CD4-positive, alpha-beta T cell treated with Interleukin-4 for 1 hour (primary cell): Measurements from ENCODE around the gene XPC.
"Not testable (repeated sequence)": the region's sequence is repeated elsewhere in the genome, so short reads cannot be mapped to it uniquely, and the experiment has no call there.

Experiments
- DNase-seq, 2 donors: peaks; one replicate each; pipeline ENCODE4 v3.0.0-alpha.2; 2020 to 2022

XPC gene

DNA sequence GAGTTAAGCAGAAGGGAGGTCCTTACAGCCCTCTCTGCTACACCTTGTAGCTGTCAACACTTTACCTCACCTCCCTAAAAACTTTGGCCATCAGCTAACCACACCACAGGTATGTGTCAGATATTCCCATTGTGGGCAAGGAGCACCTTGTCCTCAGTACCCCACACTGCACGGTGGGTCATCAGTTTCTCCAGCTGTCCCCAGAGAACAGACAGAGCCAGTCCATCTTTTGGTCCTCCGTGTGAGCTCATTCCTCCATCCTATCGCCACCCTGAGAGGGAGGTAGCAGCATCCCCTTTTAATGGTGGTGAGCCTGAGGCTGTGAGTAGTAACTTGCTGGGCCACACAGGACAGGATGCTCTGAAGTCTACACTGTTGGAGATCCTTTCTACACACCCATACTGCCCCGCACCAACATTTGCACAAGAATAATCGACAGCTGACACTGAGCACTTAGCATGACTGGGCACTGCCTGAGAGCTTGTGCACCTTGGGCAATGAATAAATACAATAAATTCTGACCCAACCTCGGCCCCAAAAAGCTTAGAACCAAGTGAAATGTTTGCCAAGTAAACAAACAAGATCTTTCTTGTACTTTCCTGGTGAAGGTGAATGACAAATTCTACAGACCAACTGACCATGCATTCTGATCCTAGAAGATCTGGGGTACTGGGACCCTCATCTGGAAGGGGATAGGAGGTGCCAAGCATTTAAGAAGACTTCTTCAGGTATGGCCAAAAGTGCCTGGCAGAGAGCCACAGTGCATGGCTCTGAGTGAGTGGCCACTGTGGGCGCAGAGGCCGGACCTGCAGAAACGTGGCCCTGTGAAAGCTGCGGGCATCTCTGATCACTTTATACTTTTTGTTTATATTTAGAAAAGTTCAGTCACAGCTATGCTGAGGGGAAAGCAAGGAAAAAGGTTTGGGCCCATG, 60.7 kb downstream of the XPC start:
- DNase-seq, result no peak

GRCh38 chr3:14113965-14114635, 64.3 kb downstream of the XPC start:
- no peak for DNase-seq

DNA sequence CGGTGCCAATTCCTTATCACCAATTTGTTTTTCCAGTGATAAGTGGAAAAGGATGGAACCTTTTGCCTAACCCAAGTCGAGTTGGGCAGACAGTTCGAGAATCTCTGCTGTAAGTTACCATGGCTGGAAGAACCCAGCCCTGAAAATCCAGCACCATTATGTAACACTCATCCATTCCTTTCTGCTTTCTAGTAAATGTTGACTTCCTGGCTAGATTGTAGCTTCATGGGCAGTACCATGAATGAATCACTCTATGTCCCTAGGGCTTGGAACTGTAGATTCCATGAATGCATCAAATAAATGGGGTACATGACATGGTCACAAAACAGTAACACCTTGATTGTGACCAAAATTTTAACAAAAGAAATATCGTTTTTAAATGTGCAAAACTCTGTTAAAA, 67.7 kb downstream of the XPC start:
- no peak for DNase-seq

DNA sequence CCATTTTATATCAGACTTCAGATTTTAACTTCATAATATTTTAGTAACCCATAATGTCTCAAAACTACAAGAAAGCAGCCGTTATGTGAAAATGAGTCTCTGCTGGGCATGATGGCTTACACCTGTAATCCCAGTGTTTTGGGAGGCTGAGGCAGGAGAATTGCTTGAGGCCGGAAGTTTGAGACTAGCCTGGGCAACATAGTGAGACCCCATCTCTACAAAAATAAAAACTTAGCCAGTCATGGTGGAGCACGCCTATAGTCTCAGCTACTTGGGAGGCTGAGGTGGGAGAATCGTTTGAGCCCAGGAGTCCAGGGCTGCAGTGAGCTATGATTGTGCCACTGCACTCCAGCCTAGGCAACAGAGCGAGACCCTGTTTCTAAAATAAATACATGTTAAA, 68.6 kb downstream of the XPC start:
- not testable (repeated sequence) for DNase-seq

DNA sequence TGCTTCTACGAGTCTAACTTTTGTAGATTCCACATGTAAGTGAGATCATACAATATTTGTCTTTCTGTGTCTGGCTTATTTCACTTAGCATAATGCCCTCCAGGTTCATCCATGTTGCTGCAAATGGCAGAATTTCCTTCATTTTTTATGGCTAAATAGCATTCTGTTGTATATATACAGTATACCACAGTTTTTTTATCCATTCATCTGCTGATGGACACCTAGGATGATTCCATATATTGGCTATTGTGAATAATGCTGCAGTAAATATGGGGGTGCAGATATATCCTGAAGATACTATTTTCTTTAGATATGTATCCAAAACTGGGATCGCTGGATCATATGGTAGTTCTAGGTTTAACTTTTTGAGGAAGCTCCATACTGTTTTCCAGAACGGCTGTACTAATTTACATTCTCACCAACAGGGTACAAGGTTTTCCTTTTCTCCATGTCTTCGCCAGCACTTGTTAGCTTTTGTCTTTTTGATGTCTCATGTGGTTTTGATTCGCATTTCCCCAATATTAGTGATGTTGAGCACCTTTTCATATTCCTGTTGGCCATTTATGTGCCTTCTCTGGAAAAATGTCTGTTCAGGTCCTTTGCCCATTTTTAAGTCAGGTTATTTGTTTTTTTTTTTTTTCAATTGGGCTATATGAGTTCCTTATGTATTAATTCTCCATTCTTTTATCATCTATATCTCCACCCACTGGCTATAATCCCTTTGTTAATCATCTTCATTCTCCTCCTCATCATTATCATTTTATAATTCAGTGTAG, 80.6 kb downstream of the XPC start:
- DNase-seq, result no peak

DNA sequence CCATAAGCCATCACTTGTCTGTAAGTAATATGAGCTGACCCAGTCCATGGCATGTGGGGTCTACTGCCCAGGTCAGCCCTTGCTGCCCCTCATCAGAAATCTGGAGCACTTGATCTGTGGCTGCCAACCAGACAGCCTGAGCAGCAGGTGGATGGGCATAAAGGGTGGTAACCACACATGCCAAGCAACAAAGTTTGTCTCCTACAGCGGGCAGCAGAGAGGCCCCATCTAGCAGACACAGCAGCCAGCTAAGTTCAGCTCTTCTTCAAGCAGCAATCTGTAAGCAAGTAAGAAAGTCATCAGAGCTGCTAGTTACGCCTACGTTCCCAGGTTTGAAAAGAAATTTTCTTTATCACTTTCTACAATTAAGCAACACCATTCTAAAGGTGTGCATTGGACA, 81.7 kb downstream of the XPC start:
- no peak for DNase-seq
